ENCODE data around the gene TAGLN3.

The TAGLN3 gene

DNA sequence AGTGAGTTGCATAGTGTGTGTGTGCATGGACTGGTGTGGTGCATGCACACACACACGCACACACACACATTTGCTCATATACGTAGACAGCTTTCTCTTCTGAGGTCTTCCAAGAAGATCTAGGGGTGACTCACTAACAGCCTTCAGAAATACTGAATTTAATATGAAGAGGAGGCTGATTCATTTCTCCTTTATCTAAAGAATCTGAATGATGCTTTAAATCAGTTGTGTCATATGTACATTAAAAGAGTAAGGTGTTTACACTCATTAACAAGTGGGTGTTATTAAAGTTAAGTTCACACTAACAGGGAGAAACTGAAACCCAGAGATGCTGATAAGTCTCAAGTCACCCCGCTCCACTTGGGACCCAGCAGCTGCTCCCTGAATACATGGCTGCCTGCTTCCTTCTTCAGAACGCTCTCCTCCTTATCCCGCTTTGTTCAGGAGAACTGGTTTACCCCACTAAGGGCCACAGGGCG, 57.8 kb downstream of the TAGLN3 start:
- DNase-seq = no peak

- DNase-seq = no peak
Observed at GRCh38 chr3:112059497-112059896, 60.8 kb downstream of the TAGLN3 start.

- DNase-seq = no peak
Observed at GRCh38 chr3:112061152-112061551, 62.4 kb downstream of the TAGLN3 start.

Data from NCI-H446 (cell line).